GM12872 (cell line): Measurements from ENCODE around the gene INO80E.

Experiments
- CTCF ChIP-seq: IDR thresholded peaks from 3 replicates; pipeline ENCODE4 v1.5.1; 2011; ENCODE audit warnings: low read depth, mild to moderate bottlenecking, low read length, moderate library complexity; ENCODE audit not compliant: insufficient read depth

Gene INO80E

GRCh38 chr16:30006095-30006473 is 10.0 kb downstream of the INO80E start:
- TF ChIP-seq CTCF: no peak

- no peak for TF ChIP-seq CTCF
Observed at GRCh38 chr16:30006659-30007377, 10.8 kb downstream of the INO80E start.

GRCh38 chr16:30007378-30007895 is 11.4 kb downstream of the INO80E start:
- no peak for TF ChIP-seq CTCF

- TF ChIP-seq CTCF: no peak
Observed at GRCh38 chr16:30009085-30009862, 13.2 kb downstream of the INO80E start.

- no peak for TF ChIP-seq CTCF
Observed at GRCh38 chr16:30009990-30010843, 14.2 kb downstream of the INO80E start.

GRCh38 chr16:30010844-30011713 is 15.0 kb downstream of the INO80E start, which contains the start of gene DOC2A:
Gene DOC2A (minus strand): TSS chr16:30011027. CDS start chr16:30010222, 805 bp downstream.
- no peak for TF ChIP-seq CTCF
